Mesenteric fat pad (tissue), 1 donor: ENCODE data around the gene METAP2. TPM values are rescaled to one million over a fixed set of nuclear protein-coding genes. Genes with fewer than 3 reads are reported as not detected.
"Not testable (repeated sequence)": the region's sequence is repeated elsewhere in the genome, so short reads cannot be mapped to it uniquely, and the experiment has no call there.

Experiments used
- DNase-seq: peaks from one replicate; pipeline ENCODE4 v3.0.0-alpha.2; 2020; ENCODE audit warnings: low spot score
- long read RNA-seq: library from polyadenylated mRNA; unstranded; transcript quantifications from one replicate; pipeline ENCODE4 v2.0.0, GENCODE V29; 2020
- total RNA-seq: library from RNA; stranded (reverse); fragmentation: NEBNext Ultra II Directional; extraction: Animal tissue kit (Norgen Biotek cat#: 25700); gene quantifications from one replicate; pipeline ENCODE4 v1.2.1, GENCODE V29; 2021
- donor health status: DM: yes; HTN: yes; CAD: no.

The METAP2 gene
- 55.6 TPM for total RNA-seq
- long read RNA-seq, transcript METAP2-202 (11 exons, 3,601 nt): major isoform, 103 of 138 reads
- long read RNA-seq, transcript METAP2-210 (11 exons, 1,874 nt): minor isoform, 18 of 138 reads
- long read RNA-seq, partial matches to known transcripts: 9 of 138 reads
- long read RNA-seq, other reads (novel, unspliced or antisense): 6 of 138 reads

DNA sequence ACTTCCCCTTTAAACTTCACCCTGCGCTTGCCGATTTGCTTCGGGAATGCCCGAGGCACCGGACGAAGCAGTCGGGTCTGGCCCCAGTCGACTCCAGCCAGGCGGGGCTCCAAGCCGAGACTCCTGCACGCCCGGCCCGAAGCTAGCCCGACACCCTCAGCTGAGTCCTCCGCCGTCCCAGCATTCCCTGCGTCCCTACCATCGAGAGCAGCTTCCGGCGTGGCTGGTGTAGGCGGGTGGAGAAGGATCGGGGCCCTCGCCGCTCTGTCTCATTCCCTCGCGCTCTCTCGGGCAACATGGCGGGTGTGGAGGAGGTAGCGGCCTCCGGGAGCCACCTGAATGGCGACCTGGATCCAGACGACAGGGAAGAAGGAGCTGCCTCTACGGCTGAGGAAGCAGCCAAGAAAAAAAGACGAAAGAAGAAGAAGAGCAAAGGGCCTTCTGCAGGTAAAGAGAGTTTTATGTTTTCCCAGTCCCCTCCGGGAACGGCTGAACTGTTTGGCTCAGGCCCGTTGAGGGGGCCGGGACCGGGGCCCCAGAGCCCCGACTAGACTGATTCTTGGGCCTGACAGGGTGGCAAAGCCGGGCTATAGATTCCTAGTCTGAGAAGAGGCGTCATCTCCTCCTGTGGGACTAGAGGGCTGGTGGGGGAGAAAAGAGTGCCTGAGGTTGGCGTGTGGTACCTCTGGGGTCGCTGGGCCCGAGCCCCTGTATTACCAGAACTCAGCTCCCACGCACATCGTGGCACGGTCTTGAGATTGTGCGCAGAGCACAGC is at the start of gene METAP2:
Gene METAP2, plus strand, starts transcription at position 269 of the 776 bp plus-strand sequence. Its CDS starts 28 bp downstream, at position 297.
- peak; percentile 98 for DNase-seq

GRCh38 chr12:95424271-95424994 is 49.5 kb upstream of the METAP2 start:
- no peak for DNase-seq

GRCh38 chr12:95429172-95429510 is 44.8 kb upstream of the METAP2 start:
- DNase-seq: no peak

GRCh38 chr12:95431120-95431519 is 42.8 kb upstream of the METAP2 start:
- DNase-seq: no peak

DNA sequence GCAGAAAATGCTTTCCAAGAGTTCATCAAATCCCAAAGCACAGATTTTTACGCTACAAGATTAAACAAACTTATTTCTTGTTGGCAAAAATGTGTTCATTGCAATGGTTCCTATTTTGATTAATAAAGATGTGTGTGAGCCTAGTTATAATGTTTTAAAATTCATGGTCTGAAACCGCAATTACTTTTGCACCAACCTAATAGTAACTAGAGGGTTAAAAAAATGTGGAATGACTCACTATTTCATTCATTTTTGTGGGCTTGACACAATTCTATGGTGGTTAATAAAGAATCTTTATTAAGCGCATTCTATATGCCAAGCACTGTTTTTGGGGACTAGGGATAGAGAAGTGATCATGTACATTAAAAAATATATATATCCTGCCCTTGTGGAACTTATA is 38.6 kb upstream of the METAP2 start:
- DNase-seq: no peak

GRCh38 chr12:95437565-95437964 is 36.4 kb upstream of the METAP2 start:
- no peak for DNase-seq

DNA sequence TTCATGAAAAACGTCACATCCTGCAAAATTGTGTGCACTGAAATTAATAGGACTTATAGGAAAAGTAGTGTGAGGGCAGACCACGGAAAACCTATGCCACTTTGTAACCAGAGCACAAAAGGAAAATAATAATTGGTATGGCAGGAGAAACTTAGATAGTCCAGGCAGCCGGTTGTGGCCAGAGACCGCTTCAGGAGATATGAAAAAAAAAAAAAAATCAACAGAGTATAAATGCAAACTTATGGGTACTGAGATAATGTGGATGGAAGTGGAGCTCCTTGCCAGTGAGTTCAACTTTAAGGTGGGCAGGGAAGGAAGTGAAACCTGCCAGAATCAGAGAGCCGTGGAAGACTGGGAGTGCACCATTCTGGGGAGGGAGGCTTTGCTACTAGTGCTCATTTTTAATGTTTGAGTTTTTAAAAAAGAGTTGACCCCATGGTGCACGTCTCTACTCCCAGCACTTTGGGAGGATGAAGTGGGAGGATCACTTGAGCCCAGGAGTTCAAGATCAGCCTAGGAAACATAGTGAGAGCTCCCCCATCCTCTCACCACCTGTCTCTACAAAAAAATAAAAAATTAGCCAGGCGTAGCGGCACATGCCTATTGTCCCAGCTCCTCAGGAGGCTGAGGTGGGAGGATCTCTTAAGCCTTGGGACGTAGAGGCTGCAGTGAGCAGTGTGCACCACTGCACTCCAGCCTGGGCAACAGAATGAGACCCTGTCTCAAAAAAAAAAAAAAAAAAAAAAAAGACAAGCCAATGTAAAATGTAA is 34.3 kb upstream of the METAP2 start:
- no peak for DNase-seq

GRCh38 chr12:95440401-95440800 is 33.6 kb upstream of the METAP2 start:
- DNase-seq: no peak

DNA sequence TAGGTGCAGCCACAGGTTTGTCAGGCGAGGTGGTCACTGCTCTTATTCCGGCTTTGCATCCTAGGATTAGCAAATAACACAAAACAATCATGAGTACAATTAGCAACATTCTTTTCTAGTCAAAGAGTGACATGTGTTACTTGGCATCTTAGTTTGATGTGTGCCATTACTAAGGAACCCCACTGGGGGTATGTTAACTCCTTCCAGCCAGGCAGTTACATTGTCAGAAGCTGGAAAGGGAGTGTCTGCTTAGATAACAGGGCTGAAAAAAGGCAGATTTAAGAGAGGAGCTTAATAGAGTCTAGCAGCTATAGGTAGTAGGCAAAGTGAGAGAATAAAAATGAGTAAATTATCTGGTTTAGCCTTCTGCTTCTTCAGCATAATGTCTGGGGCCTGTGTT is 30.5 kb upstream of the METAP2 start:
- no peak for DNase-seq

DNA sequence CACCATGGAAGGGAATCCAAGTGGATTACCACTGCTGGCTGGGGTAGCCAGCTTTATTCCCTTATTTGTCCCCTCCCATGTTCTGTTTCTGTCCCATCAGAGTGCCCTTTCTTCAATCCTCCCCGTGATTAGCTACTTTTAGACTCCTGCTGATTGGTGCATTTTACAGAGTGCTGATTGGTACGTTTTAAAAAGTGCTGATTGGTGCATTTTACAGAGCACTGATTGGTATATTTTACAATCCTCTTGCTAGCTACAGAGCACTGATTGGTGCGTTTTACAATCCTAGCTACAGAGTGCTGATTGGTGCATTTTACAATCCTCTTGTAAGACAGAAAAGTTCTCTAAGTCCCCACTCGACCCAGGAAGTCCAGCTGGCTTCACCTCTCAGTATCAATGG is 28.9 kb upstream of the METAP2 start:
- not testable (repeated sequence) for DNase-seq

GRCh38 chr12:95445884-95446505 is 28.0 kb upstream of the METAP2 start:
- DNase-seq: no peak

- no peak for DNase-seq
These were observed 27.4 kb upstream of the METAP2 start for GRCh38 chr12:95446506-95446900.

DNA sequence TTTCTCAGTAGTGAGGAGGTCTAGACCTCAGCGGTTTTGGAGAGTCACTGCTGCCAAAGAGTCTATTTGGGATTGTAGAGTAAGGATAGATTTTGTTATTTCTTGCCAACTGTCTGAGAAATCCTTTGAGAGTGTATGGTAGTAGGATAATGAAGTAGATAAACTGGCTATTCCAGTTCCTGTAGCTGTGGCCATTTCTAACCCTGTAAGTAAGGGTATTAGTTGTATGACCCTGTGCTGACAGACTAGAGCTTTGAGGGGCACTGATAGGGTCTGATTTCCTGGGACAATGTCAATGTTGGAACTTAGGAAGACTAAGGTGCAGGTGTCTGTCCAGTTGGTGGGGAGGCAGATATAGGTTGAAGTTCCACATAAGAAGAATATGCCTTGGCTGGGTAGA is 24.3 kb upstream of the METAP2 start:
- not testable (repeated sequence) for DNase-seq

DNA sequence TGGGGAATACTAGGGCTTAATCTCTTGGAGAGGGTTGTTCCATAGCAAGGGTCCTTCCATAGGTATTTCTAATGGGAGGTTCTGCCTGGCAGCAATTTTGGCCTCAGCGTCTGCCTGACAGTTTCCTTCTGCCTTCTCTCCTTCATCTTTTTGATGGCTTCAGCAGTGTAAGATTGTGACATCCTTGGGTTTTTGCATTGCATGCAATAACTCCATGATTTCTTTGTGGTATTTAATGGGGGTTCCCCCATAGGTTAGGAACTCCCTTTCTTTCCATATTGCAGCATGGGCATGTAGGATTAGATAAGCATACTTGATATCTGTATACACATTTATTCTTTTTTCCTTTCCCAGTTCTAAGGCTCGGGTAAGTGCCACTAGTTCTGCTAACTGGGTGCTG is 21.5 kb upstream of the METAP2 start:
- not testable (repeated sequence) for DNase-seq

DNA sequence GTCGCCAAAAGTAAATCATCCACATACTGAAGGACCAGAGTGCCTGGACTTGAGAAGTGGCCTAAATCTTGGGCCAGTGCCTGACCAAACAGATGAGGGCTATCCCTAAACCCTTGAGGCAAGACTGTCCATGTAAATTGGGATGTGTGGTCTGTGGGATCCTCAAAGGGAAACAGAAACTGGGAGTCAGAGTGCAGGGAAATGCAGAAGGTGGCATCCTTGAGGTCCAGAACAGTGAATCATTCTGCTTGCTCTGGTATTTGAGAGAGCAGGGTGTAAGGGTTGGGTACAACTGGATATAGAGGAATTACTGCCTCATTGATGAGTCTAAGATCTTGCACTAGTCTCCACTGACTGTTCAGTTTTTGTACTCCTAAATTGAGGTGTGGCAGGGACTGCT is 20.1 kb upstream of the METAP2 start:
- not testable (repeated sequence) for DNase-seq

DNA sequence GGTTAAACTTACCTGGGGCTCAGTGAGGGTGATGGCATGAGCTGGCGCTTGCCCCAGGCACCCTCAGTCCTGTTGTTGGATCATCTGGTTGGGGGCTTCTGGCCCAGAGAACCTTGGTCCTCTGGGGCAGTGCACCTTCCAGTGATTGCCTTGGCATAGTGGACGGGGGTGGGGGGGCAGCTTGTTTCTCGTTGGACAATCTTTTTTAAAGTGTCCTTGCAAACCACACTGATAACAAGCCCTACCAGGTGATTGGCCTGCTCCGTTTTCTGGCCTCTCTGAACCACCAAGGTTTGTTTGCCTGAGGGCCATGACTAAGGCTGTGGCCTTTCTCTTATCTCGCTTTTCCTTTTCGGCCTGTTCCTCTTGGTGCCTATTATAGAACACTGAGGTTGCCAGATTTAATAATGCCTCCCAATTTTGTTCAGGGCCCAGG is 19.2 kb upstream of the METAP2 start:
- not testable (repeated sequence) for DNase-seq

DNA sequence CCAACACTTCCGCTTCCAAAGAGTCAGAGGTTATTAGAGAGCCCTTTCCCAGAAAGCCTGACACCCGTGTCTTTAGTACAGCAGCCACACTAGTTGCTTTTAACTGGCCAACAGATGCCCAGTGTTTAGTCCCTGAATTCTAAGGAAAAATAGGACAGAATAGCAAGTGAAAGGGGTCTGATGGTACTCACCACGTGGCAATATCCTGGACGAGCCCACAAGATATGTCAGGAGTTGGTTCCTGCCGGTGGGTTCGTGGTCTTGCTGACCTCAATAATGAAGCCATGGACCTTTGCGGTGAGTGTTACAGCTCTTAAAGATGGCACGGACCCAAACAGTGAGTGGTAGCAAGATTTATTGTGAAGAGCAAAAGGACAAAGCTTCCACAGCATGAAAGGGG is 16.3 kb upstream of the METAP2 start:
- not testable (repeated sequence) for DNase-seq

- DNase-seq: no peak
These were observed 15.2 kb upstream of the METAP2 start for GRCh38 chr12:95458761-95459160.

- DNase-seq: no peak
These were observed 14.6 kb upstream of the METAP2 start for GRCh38 chr12:95459310-95459709.

GRCh38 chr12:95460105-95460504 is 13.8 kb upstream of the METAP2 start:
- DNase-seq: no peak

DNA sequence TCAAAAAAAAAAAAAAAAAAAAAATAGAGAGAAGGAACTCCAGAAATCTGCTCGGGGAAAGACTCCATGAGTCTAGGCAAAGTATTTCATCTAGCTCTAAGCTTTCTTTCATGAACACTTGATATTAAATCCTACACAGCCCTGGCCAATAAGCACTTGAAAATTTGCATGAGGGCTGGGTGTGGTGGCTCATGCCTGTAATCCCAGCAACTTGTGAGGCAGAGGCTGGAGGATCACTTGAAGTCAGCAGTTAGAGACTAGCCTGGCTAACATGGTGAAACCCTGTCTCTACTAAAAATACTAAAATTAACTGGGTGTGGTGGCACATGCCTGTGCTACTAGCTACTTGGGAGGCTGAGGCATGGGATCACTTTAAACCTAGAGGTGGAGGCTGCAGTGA is 13.1 kb upstream of the METAP2 start:
- no peak for DNase-seq
